Neural progenitor cell (in vitro differentiated cells): ENCODE results near the gene GRID1. TPM values are rescaled to one million over a fixed set of nuclear protein-coding genes. Genes with fewer than 3 reads are reported as not detected.

Experiments
- DNase-seq: peaks from one replicate; pipeline ENCODE4 v3.0.0-alpha.2; 2016; ENCODE audit warnings: low spot score
- H2AFZ ChIP-seq: fragments of 200-600 bp; sonication (generic); replicated peaks from 2 replicates; pipeline ENCODE4 v1.6.1; 2016; ENCODE audit warnings: antibody characterized with exemption
- H3F3A ChIP-seq: fragments of 200-600 bp; sonication (generic); 2 replicates; pipeline ENCODE4 v1.6.1; 2016; ENCODE audit warnings: antibody characterized with exemption, low read depth
- H3K27ac ChIP-seq: fragments of 200-600 bp; sonication (generic); 2 replicates; pipeline ENCODE4 v1.5.1; 2016; ENCODE audit warnings: mild to moderate bottlenecking
- H3K27me3 ChIP-seq: fragments of 200-600 bp; sonication (generic); 2 replicates; pipeline ENCODE4 v1.6.1; 2016; ENCODE audit warnings: mild to moderate bottlenecking, moderate library complexity
- H3K36me3 ChIP-seq: fragments of 200-600 bp; sonication (generic); 2 replicates; pipeline ENCODE4 v1.5.1; 2016
- H3K4me1 ChIP-seq: fragments of 200-600 bp; sonication (generic); 2 replicates; pipeline ENCODE4 v1.6.1; 2016; ENCODE audit warnings: mixed run types
- H3K4me2 ChIP-seq: fragments of 200-600 bp; sonication (generic); 2 replicates; pipeline ENCODE4 v1.6.1; 2016
- H3K4me3 ChIP-seq: fragments of 200-600 bp; sonication (generic); 2 replicates; pipeline ENCODE4 v1.5.1; 2016
- H3K79me2 ChIP-seq: fragments of 200-600 bp; sonication (generic); 2 replicates; pipeline ENCODE4 v1.6.1; 2016; ENCODE audit warnings: low read depth
- H3K9ac ChIP-seq: fragments of 200-600 bp; sonication (generic); 2 replicates; pipeline ENCODE4 v1.6.1; 2016
- H3K9me3 ChIP-seq: fragments of 200-600 bp; sonication (generic); 2 replicates; pipeline ENCODE4 v1.5.1; 2016; ENCODE audit warnings: low read depth
- H4K20me1 ChIP-seq: fragments of 200-600 bp; sonication (generic); 2 replicates; pipeline ENCODE4 v1.6.1; 2016; ENCODE audit warnings: low read depth
- H3K27ac Mint-ChIP-seq: 3 replicates; pipeline ENCODE4 v1.8.0; 2021; ENCODE audit warnings: mixed read lengths
- H3K27me3 Mint-ChIP-seq: 2 replicates; pipeline ENCODE4 v1.8.0; 2022; ENCODE audit warnings: low read depth, mild to moderate bottlenecking, inconsistent platforms, moderate library complexity, mixed read lengths; ENCODE audit not compliant: insufficient read depth
- H3K36me3 Mint-ChIP-seq: 3 replicates; pipeline ENCODE4 v1.8.0; 2021; ENCODE audit warnings: mixed read lengths
- H3K4me1 Mint-ChIP-seq: 3 replicates; pipeline ENCODE4 v1.8.0; 2021; ENCODE audit warnings: mixed read lengths
- H3K4me3 Mint-ChIP-seq: 3 replicates; pipeline ENCODE4 v1.8.0; 2021; ENCODE audit warnings: mild to moderate bottlenecking, moderate library complexity, mixed read lengths
- H3K9me3 Mint-ChIP-seq: 3 replicates; pipeline ENCODE4 v1.8.0; 2020; ENCODE audit warnings: mixed read lengths
- CTCF ChIP-seq: fragments of 200-600 bp; sonication (generic); IDR thresholded peaks from 2 replicates; pipeline ENCODE4 v1.5.1; 2017; ENCODE audit warnings: antibody characterized with exemption, mild to moderate bottlenecking
- EZH2 ChIP-seq: fragments of 200-600 bp; sonication (generic); IDR thresholded peaks from 2 replicates; pipeline ENCODE4 v1.6.1; 2017; ENCODE audit warnings: antibody characterized with exemption, mild to moderate bottlenecking, moderate library complexity
- EZH2phosphoT487 ChIP-seq: fragments of 200-600 bp; sonication (generic); IDR thresholded peaks from 2 replicates; pipeline ENCODE4 v1.6.1; 2017; ENCODE audit warnings: antibody characterized with exemption
- total RNA-seq: library from RNA; depleted of rRNA; stranded (reverse); fragments of >200 nt; gene quantifications from 2 replicates; pipeline ENCODE4 v1.2.3, GENCODE V29; 2015; ENCODE audit warnings: low replicate concordance

Gene GRID1
- total RNA-seq, 1 donor from 2014 or later: not detected

DNA sequence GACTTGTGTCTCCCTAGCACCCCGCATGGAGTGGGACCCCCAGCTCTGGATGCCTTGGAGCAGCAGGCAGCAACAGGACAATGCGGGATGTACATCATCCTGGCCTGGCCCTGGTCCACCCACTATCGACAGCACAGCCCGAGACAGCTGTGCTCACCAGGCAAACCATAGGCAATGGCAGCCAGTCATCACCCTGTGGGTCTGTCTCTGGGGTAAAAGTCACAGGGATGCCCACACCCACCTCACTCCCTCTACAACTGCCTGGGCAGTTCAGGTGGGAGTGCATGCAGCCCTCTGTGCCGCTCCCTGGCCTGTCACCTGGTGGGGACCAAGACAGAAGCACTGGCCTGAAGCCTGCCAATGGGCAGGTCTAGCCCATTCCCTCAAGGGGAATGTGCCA is 147.8 kb downstream of the GRID1 start:
- Histone ChIP-seq H3K79me2 (no peaks in the 10 kb centered on the region), H3K4me2 (no peak overlapping the region), H3K4me1 (peaks cover 5% of the 10 kb centered on the region), H3K9ac (no peak overlapping the region), H3K9me3 (no peaks in the 10 kb centered on the region), H3K36me3 (no peaks in the 10 kb centered on the region), H3K27ac (no peak overlapping the region), H3F3A (no peaks in the 10 kb centered on the region), H2AFZ (no peak overlapping the region), H3K27me3 (no peaks in the 10 kb centered on the region), H3K4me3 (no peak overlapping the region), H4K20me1 (no peaks in the 10 kb centered on the region)
- H3K27ac Mint-ChIP-seq: no peak overlapping the region
- peaks cover 5% of the 10 kb centered on the region for H3K4me1 Mint-ChIP-seq
- H3K9me3 Mint-ChIP-seq: no peaks in the 10 kb centered on the region
- no peak for TF ChIP-seq EZH2
- no peak for TF ChIP-seq CTCF
- TF ChIP-seq EZH2phosphoT487: no peak
- H3K4me3 Mint-ChIP-seq: no peak overlapping the region
- no peak for DNase-seq
- H3K27me3 Mint-ChIP-seq: peaks cover under 1% of the 10 kb centered on the region
- H3K36me3 Mint-ChIP-seq: no peaks in the 10 kb centered on the region

GRCh38 chr10:86218160-86218559 is 148.4 kb downstream of the GRID1 start:
- H3K27me3 Mint-ChIP-seq: peaks cover 2% of the 10 kb centered on the region
- H3K9ac ChIP-seq: no peak overlapping the region
- no peak overlapping the region for H3K4me2 ChIP-seq
- H3K36me3 Mint-ChIP-seq: no peaks in the 10 kb centered on the region
- H3K4me1 Mint-ChIP-seq: peaks cover 5% of the 10 kb centered on the region
- no peak overlapping the region for H3K4me3 Mint-ChIP-seq
- no peaks in the 10 kb centered on the region for H3F3A ChIP-seq
- H2AFZ ChIP-seq: no peak overlapping the region
- no peak overlapping the region for H3K27ac Mint-ChIP-seq
- no peak overlapping the region for H3K27ac ChIP-seq
- no peak for TF ChIP-seq EZH2
- TF ChIP-seq EZH2phosphoT487: no peak
- no peak for TF ChIP-seq CTCF
- no peak overlapping the region for H3K4me3 ChIP-seq
- no peaks in the 10 kb centered on the region for H3K27me3 ChIP-seq
- H4K20me1 ChIP-seq: no peaks in the 10 kb centered on the region
- DNase-seq: no peak
- H3K9me3 Mint-ChIP-seq: no peaks in the 10 kb centered on the region
- H3K79me2 ChIP-seq: no peaks in the 10 kb centered on the region
- peaks cover 5% of the 10 kb centered on the region for H3K4me1 ChIP-seq
- no peaks in the 10 kb centered on the region for H3K9me3 ChIP-seq
- no peaks in the 10 kb centered on the region for H3K36me3 ChIP-seq

DNA sequence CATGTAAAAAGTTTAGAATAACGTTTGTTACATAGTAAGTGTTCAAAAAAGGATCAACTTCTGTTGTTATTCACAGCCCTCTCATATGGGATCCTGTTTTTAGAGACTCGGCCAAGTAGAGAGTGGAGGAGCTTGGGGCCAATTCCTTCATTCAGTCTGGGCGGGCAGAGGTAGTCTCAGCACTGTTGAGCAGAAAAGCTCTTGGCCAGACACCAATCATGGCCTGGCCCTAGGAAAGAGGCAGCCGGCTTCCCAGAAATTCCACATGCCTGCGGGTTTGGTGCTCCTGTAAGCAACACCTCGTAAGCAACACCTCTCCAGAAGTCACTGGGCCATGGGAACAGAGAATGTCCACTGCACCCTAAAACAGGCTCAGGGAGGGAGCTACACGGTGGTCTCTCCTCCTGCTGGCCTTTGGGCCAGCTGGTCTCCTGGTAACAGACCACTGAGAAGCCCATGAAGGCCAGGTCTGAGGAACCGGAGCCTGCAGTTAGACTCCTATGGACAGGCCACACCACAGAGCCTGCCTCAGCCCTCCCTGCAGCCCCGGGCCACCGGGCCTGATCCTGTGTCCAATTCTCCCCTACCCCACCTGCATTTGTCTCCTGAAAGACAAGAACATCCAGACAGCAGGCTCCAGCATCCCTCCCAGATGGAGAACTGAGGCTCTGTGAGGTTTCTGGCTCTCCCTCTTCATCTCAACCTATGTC is 149.1 kb downstream of the GRID1 start:
- no peaks in the 10 kb centered on the region for H3K79me2 ChIP-seq
- H3K4me3 ChIP-seq: no peak overlapping the region
- no peak overlapping the region for H3K4me3 Mint-ChIP-seq
- no peak overlapping the region for H3K27ac ChIP-seq
- H3K9me3 Mint-ChIP-seq: no peaks in the 10 kb centered on the region
- H3K36me3 Mint-ChIP-seq: no peaks in the 10 kb centered on the region
- H3K4me1 ChIP-seq: peaks cover 5% of the 10 kb centered on the region
- no peaks in the 10 kb centered on the region for H3K9me3 ChIP-seq
- no peak overlapping the region for H3K4me2 ChIP-seq
- H2AFZ ChIP-seq: no peak overlapping the region
- H3K4me1 Mint-ChIP-seq: peaks cover 5% of the 10 kb centered on the region
- H3F3A ChIP-seq: no peaks in the 10 kb centered on the region
- no peak for DNase-seq
- no peak overlapping the region for H3K9ac ChIP-seq
- peaks cover 4% of the 10 kb centered on the region for H3K27me3 Mint-ChIP-seq
- no peak overlapping the region for H3K27ac Mint-ChIP-seq
- H4K20me1 ChIP-seq: no peaks in the 10 kb centered on the region
- no peak for TF ChIP-seq EZH2
- no peak for TF ChIP-seq EZH2phosphoT487
- no peaks in the 10 kb centered on the region for H3K27me3 ChIP-seq
- H3K36me3 ChIP-seq: no peaks in the 10 kb centered on the region

- Histone ChIP-seq H3K36me3 (no peaks in the 10 kb centered on the region), H2AFZ (no peak overlapping the region), H3K27ac (no peak overlapping the region), H3K9ac (no peak overlapping the region), H3K4me3 (no peak overlapping the region), H3K79me2 (no peaks in the 10 kb centered on the region), H3K4me2 (no peak overlapping the region), H3F3A (no peaks in the 10 kb centered on the region), H3K27me3 (no peaks in the 10 kb centered on the region), H3K4me1 (peaks cover 5% of the 10 kb centered on the region), H4K20me1 (no peaks in the 10 kb centered on the region), H3K9me3 (no peaks in the 10 kb centered on the region)
- H3K27me3 Mint-ChIP-seq: peaks cover 4% of the 10 kb centered on the region
- DNase-seq: no peak
- H3K27ac Mint-ChIP-seq: no peak overlapping the region
- TF ChIP-seq EZH2 (no peak), CTCF (no peak), EZH2phosphoT487 (no peak)
- no peaks in the 10 kb centered on the region for H3K9me3 Mint-ChIP-seq
- H3K36me3 Mint-ChIP-seq: no peaks in the 10 kb centered on the region
- H3K4me3 Mint-ChIP-seq: no peak overlapping the region
- peaks cover 5% of the 10 kb centered on the region for H3K4me1 Mint-ChIP-seq
These were observed 149.7 kb downstream of the GRID1 start for GRCh38 chr10:86216886-86217285.
